Endothelial cell of umbilical vein (primary cell): ENCODE data around the gene RANGRF. TPM values are rescaled to one million over a fixed set of nuclear protein-coding genes. Genes with fewer than 3 reads are reported as not detected.

Experiments
- BruUV-seq: library from RNA; stranded (reverse); fragments of 400-500 nt; replicated peaks from 2 replicates; lab custom pipeline; 2021; lab: Mats Ljungman, UMichigan
- CTCF ChIA-PET: fragments of 300-600, 350-600 bp; sonication (Branson Sonifier 250); formaldehyde crosslinking; loops from one replicate; lab custom pipeline; 2021; ENCODE audit warnings: antibody characterized with exemption, inconsistent platforms; lab: Charles Lee
- POLR2A ChIA-PET: fragments of 300-600, 350-600 bp; sonication (Branson Sonifier 250); formaldehyde crosslinking; loops from one replicate; lab custom pipeline; 2021; ENCODE audit warnings: antibody characterized with exemption, inconsistent platforms; lab: Charles Lee
- DNase-seq: peaks from one replicate; pipeline ENCODE4 v3.0.0-alpha.2; 2011; ENCODE audit warnings: low read depth, low spot score
- FAIRE-seq: peaks from 2 replicates; lab custom pipeline; 2011; peaks lifted over from hg19 to GRCh38; lab: Jason Lieb, UNC
- H2AFZ ChIP-seq: 2 replicates; pipeline ENCODE4 v1.6.0; 2012; ENCODE audit warnings: low read depth, low read length, control low read depth, inconsistent platforms
- H3K27ac ChIP-seq: 2 replicates; pipeline ENCODE4 v1.5.1; 2011; ENCODE audit warnings: low read depth, mild to moderate bottlenecking, control low read depth, low read length, moderate library complexity; ENCODE audit not compliant: insufficient read depth
- H3K27me3 ChIP-seq, 2 experiments: 2 replicates each; pipeline versions ENCODE4 v1.6.0 to v1.6.1; 2011; ENCODE audit warnings: low read length in 2 of 2, mixed read lengths in 1 of 2; ENCODE audit not compliant: control insufficient read depth in 2 of 2, insufficient read depth in 2 of 2
- H3K36me3 ChIP-seq, 2 experiments: 2 replicates in 1 of 2; 3 replicates in 1 of 2; pipeline ENCODE4 v1.5.1; 2011; ENCODE audit warnings: low read length in 2 of 2, mild to moderate bottlenecking in 1 of 2, moderate library complexity in 1 of 2; ENCODE audit not compliant: control insufficient read depth in 2 of 2, insufficient read depth in 2 of 2; ENCODE audit errors: extremely low read depth in 1 of 2
- H3K4me1 ChIP-seq: 3 replicates; pipeline ENCODE4 v1.5.1; 2011; ENCODE audit warnings: mild to moderate bottlenecking, low read length; ENCODE audit not compliant: control insufficient read depth, insufficient read depth; ENCODE audit errors: extremely low read depth
- H3K4me2 ChIP-seq: 2 replicates; pipeline ENCODE4 v1.6.1; 2011; ENCODE audit warnings: low read length, control low read depth, mixed read lengths; ENCODE audit not compliant: insufficient read depth
- H3K4me3 ChIP-seq, 3 experiments: fragments of 200-600 bp in 1 of 3; sonication (generic), shearing (Covaris generic) in 1 of 3; replicated peaks in 1 of 3; 2 replicates each; pipeline ENCODE4 v1.5.1; 2011 to 2016; ENCODE audit warnings: control low read depth in 3 of 3, low read length in 3 of 3, mild to moderate bottlenecking in 2 of 3, inconsistent platforms in 1 of 3, low read depth in 1 of 3, moderate library complexity in 1 of 3; ENCODE audit not compliant: insufficient read depth in 1 of 3
- H3K79me2 ChIP-seq: 2 replicates; pipeline ENCODE4 v1.6.0; 2012; ENCODE audit warnings: low read length, inconsistent platforms; ENCODE audit not compliant: control insufficient read depth, insufficient read depth
- H3K9ac ChIP-seq: replicated peaks from 2 replicates; pipeline ENCODE3; 2011; ENCODE audit warnings: low read length, control low read depth; ENCODE audit not compliant: insufficient read depth; ENCODE audit errors: extremely low read depth
- H3K9me1 ChIP-seq: replicated peaks from 3 replicates; pipeline ENCODE4 v1.6.0; 2011; ENCODE audit warnings: mild to moderate bottlenecking, low read length; ENCODE audit not compliant: control insufficient read depth, insufficient read depth; ENCODE audit errors: extremely low read depth
- H3K9me3 ChIP-seq: replicated peaks from 2 replicates; pipeline ENCODE4 v1.5.1; 2012; ENCODE audit warnings: low read length, inconsistent platforms; ENCODE audit not compliant: control insufficient read depth, insufficient read depth
- H4K20me1 ChIP-seq: replicated peaks from 2 replicates; pipeline ENCODE3; 2011; ENCODE audit warnings: mild to moderate bottlenecking, low read length; ENCODE audit not compliant: control insufficient read depth, insufficient read depth; ENCODE audit errors: extremely low read depth
- CTCF ChIP-seq, 2 donors: IDR thresholded peaks; 1 replicate in 1 of 2; 2 replicates in 1 of 2; pipeline ENCODE4 v1.5.1; 2011; ENCODE audit warnings: low read length in 2 of 2, mild to moderate bottlenecking in 2 of 2, moderate library complexity in 2 of 2, control low read depth in 1 of 2, inconsistent platforms in 1 of 2, low read depth in 1 of 2; ENCODE audit not compliant: insufficient read depth in 1 of 2; ENCODE audit errors: extremely low read depth in 1 of 2
- EZH2 ChIP-seq: IDR thresholded peaks from 2 replicates; pipeline ENCODE4 v1.6.1; 2012; ENCODE audit warnings: borderline replicate concordance, low read depth, mild to moderate bottlenecking, moderate library complexity, low read length, inconsistent platforms; ENCODE audit not compliant: severe bottlenecking
- FOS ChIP-seq: IDR thresholded peaks from 2 replicates; pipeline ENCODE4 v1.6.1; 2011; ENCODE audit warnings: mild to moderate bottlenecking, low read length, moderate library complexity, borderline replicate concordance; ENCODE audit not compliant: insufficient read depth
- GATA2 ChIP-seq: IDR thresholded peaks from 2 replicates; pipeline ENCODE4 v1.7.0; 2011; ENCODE audit warnings: low read depth, mild to moderate bottlenecking, moderate library complexity, mixed read lengths, low read length; ENCODE audit not compliant: insufficient read length, insufficient read depth
- JUN ChIP-seq: IDR thresholded peaks from 2 replicates; pipeline ENCODE4 v1.6.1; 2011; ENCODE audit warnings: borderline replicate concordance, low read depth; ENCODE audit not compliant: insufficient read length, insufficient read depth
- MAX ChIP-seq: IDR thresholded peaks from 2 replicates; pipeline ENCODE4 v1.6.1; 2011; ENCODE audit not compliant: insufficient read depth, insufficient read length
- MYC ChIP-seq: IDR thresholded peaks from one replicate; pipeline ENCODE4 v1.6.1; 2011; ENCODE audit warnings: mild to moderate bottlenecking, low read depth, low read length
- POLR2A ChIP-seq: IDR thresholded peaks from 2 replicates; pipeline ENCODE4 v1.6.1; 2012; ENCODE audit warnings: low read depth, mild to moderate bottlenecking, control low read depth, low read length
- POLR2AphosphoS5 ChIP-seq: IDR thresholded peaks from 2 replicates; pipeline ENCODE4 v1.6.1; 2012; ENCODE audit warnings: low read depth, mild to moderate bottlenecking, control low read depth, low read length, moderate library complexity; ENCODE audit not compliant: insufficient read depth
- dilution Hi-C: fragments of 300-500 bp; cut with MboI; formaldehyde crosslinking; loops from one replicate; pipeline ENCODE4 v1.15.0; 2019; ENCODE audit warnings: low sequenced_read_pairs; ENCODE audit not compliant: extremely low pct_ligation_motif_present
- intact Hi-C: fragments of 100-400 bp; cut with micrococcal nuclease; formaldehyde crosslinking; loops from one replicate; pipeline ENCODE4 v1.10.0; 2022
- polyA plus RNA-seq, 4 experiments: library from polyadenylated mRNA; depleted of rRNA in 3 of 4; stranded (reverse) in 3 of 4; unstranded in 1 of 4; fragments of >200 nt; gene quantifications; 2 replicates each; pipeline versions ENCODE4 v1.2.1 to v1.2.3, GENCODE V29; 2011 to 2012; ENCODE audit warnings: missing spikeins in 1 of 4
- total RNA-seq: library from RNA; stranded (reverse); gene quantifications from 2 replicates; pipeline ENCODE4 v1.2.3, GENCODE V29; 2021

Gene RANGRF
- total and polyA plus RNA-seq, 2 donors (not counting 3 experiments of a cell fraction or from before 2014, with no cell fraction given) = 36.5 to 52.7 TPM

- TF ChIP-seq GATA2 (no peak), JUN (no peak), MAX (no peak), FOS (no peak), MYC (no peak)
- no peak for DNase-seq
- no peaks in the 10 kb centered on the region for H3K79me2 ChIP-seq
- H3K27me3 ChIP-seq = no peaks in the 10 kb centered on the region
- no peaks in the 10 kb centered on the region for H4K20me1 ChIP-seq
- H3K9me3 ChIP-seq = no peaks in the 10 kb centered on the region
- dilution Hi-C loops = no loop called here
- no peak overlapping the region for H3K4me3 ChIP-seq
- no peaks in the 10 kb centered on the region for H3K4me1 ChIP-seq
- ChIA-PET CTCF (no interaction called here), POLR2A (no interaction called here)
- no peak overlapping the region for H3K27ac ChIP-seq
- no peak overlapping the region for H2AFZ ChIP-seq
- no TSS peak for BruUV-seq
- no peak for FAIRE-seq
- intact Hi-C loops = no loop called here
- no peaks in the 10 kb centered on the region for H3K9me1 ChIP-seq
- H3K4me2 ChIP-seq = no peak overlapping the region
- H3K36me3 ChIP-seq = no peaks in the 10 kb centered on the region
- no peak overlapping the region for H3K9ac ChIP-seq
Measured at GRCh38 chr17:8274816-8275215, 13.7 kb upstream of the RANGRF start.

GRCh38 chr17:8275421-8276290 lies 12.8 kb upstream of the RANGRF start:
- no peaks in the 10 kb centered on the region for H3K4me1 ChIP-seq
- POLR2A ChIA-PET = no interaction called here
- H3K9ac ChIP-seq = no peak overlapping the region
- H3K79me2 ChIP-seq = no peaks in the 10 kb centered on the region
- H3K27ac ChIP-seq = no peak overlapping the region
- BruUV-seq = no TSS peak
- TF ChIP-seq FOS = no peak
- TF ChIP-seq POLR2AphosphoS5 = no peak
- TF ChIP-seq MYC = no peak
- TF ChIP-seq POLR2A = no peak
- no peak for TF ChIP-seq MAX
- TF ChIP-seq EZH2 = no peak
- no peak for TF ChIP-seq GATA2
- no peak for TF ChIP-seq CTCF (IDR thresholded peaks at IDR 0.05; ENCODE audit: extremely low read depth in 1 of 2, insufficient read depth in 1 of 2, low read depth in 1 of 2, low read length in 2 of 2)
- no peak for TF ChIP-seq JUN
- DNase-seq (no peak), FAIRE-seq (no peak)
- no peaks in the 10 kb centered on the region for H3K9me3 ChIP-seq
- dilution Hi-C loops = no loop called here
- CTCF ChIA-PET = interaction anchor here (1.2 kb wide), 1 partner anchor 13 kb away, joined by 4 read pairs; the partner anchor contains the start of gene RANGRF
- no peak overlapping the region for H3K4me3 ChIP-seq
- no peaks in the 10 kb centered on the region for H4K20me1 ChIP-seq
- H2AFZ ChIP-seq = no peak overlapping the region
- H3K27me3 ChIP-seq = no peaks in the 10 kb centered on the region
- no peaks in the 10 kb centered on the region for H3K36me3 ChIP-seq
- intact Hi-C loops = no loop called here
- no peak overlapping the region for H3K4me2 ChIP-seq
- no peaks in the 10 kb centered on the region for H3K9me1 ChIP-seq
